SK-N-MC (cell line): ENCODE measurements around the gene CTRB1.

Experiments used
- EZH2 ChIP-seq: fragments of 200-600 bp; sonication (generic); IDR thresholded peaks from one replicate; pipeline ENCODE4 v1.6.1; 2017; ENCODE audit warnings: antibody characterized with exemption
- POLR2AphosphoS5 ChIP-seq: IDR thresholded peaks from 2 replicates; pipeline ENCODE4 v1.6.1; 2012; ENCODE audit warnings: mild to moderate bottlenecking, low read depth, low read length, borderline replicate concordance

DNA sequence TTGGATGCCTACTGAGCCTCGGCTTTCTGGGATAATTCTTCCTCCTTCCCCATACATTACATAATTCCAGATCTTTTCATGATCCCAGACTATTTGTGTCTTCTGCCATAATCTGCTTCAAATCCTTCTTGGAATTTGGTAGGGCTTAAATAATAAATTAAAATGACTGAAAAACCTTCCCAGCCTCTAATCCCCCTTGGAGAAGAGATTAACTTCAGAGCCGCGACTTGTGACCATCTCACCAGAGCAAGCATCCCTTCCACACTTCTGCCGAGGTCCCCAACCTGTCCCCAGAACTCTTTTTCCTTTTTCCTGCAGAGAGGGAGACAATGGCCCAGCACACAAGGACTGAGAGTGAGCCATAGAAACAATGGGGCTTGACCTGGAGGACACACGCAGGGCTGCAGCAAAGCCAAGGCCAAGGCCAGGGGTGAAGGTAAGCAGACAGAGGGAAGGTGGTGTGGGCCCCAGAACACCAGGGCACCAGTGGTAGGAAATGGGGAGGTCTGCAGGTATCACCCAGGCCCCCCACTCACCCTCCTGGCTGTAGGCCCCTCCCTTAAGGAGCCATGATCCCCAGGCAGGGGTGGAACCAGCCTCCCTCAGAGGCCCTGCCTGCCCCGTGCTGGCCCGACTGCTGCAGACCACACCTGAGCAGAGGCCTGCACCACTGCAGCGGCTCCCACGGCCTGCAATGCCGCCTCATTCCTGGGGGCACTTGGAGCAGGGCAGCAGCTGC lies 42.2 kb downstream of the CTRB1 start:
- TF ChIP-seq EZH2 (no peak), POLR2AphosphoS5 (no peak)
